NCI-H128 (cell line): ENCODE data around the gene CDH23.

ENCODE experiments used
- DNase-seq: peaks from one replicate; lab custom pipeline; 2025; ENCODE audit not compliant: unreplicated experiment; lab: John Stamatoyannopoulos, UW

Gene CDH23

DNA sequence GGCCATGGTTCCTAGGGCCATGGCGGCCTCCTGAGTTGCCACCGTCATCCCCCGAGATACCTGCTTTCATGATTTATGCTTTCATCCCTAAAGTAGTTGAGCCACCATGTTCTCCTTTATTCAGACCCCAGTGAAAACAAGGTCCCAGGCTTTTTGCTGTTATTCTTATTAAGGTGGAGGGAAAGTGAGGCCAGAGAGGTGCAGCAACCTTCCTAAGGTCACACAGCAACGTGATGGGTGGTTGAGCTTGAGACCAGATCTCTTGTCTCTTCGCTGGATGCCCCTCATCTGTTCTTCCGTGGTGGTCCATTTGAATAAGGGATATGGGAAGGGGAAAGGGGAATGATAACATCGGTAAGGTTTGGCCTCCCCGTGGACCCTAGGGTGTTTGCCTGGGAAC, 180.6 kb downstream of the CDH23 start:
- no peak for DNase-seq

DNA sequence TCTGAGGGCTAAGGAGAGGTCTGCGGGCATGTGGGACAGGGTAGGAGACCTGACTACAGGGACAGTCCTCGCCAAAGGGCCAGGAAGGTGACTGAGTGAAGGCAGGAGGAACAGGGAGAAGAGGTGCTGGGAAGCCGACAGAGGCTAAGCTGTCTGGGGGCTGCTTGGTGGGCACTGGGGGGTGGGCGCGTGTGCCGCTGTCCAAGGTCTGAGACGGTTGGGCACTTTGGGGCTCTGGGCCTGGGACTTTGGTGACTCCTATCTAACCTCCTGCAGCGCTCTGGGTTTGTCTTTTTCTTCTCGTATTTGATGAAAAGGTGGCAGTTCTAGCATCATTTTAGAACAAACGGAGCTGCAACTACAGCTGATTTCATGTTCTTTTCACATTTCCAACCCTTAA, 181.3 kb downstream of the CDH23 start:
- DNase-seq = no peak

DNA sequence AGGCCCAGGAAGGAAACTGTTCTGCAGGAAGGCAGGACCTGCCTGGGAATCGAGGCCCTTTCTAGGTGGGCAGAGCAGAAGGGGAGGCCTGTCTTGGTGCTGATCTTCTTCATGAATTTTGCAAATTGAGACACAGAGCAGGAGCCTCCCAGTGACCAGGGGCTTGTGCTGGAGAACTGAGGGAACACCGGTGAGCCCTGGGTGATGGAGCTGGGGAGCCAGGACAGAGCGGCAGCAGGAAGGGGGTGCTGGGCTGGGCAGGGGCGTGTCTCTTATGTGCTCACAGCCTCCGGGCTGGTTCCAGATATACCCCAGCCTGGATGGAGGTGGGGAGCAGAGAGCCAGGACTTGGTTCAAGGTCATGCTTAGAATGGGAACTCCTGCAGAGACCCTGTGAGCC, 182.9 kb downstream of the CDH23 start:
- no peak for DNase-seq

DNA sequence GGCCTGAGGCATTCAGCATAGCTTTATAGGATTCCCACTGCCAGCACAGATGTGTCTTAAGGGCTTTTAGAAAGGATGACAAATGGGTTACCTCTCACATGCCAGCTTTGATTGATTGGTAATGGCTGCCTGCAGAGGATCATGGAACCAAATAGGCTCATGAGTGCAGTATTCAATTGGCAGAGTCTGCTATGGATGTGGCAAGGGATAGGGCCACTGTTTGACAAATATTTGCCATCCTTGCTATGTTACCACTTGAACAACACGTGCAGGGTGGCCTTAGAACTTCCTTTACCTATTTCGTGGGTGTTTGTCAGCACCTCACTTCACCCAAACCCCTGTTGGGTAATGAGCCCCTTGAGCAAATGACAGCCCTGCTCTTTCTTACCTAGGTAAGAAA, 183.7 kb downstream of the CDH23 start:
- DNase-seq = no peak

DNA sequence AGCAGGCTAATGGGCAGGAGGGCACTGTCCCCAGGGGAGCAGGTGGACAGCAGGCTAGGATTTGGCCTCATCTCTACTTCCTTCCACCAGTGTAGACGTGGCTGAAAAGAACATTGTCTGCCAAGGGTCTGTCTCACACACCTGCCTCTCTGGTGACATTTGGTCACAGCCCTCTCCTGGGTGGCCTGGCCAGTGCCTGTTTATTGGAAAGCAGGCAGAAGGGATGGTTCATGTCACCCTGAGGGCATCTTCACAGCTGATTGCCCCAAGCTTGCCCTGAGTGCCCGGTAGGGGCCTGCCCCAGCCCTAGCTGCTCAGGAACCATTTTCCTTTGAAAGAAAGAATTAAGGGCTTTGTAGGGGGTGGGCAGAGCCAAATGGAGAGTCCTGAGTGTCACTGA, 184.2 kb downstream of the CDH23 start:
- no peak for DNase-seq

DNA sequence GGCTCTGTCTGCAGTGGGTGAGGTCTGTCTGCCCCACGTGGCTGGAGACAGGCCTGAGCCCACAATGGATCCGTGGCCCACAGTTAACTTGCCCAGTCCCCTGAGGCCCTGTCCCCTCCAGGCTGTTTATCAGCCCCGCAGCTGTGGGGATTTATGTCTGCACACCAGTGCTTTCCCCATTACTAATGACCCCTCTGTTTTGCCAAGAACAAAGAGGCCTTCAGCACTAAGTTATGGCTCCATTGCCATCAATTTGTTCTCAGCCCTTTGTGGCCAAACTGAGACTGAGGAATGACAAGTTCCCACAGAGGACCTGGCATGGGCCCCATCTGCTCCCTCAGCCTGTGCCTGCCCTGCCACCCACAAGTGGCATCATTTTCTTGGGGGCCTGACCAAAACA, 184.7 kb downstream of the CDH23 start:
- DNase-seq = no peak

DNA sequence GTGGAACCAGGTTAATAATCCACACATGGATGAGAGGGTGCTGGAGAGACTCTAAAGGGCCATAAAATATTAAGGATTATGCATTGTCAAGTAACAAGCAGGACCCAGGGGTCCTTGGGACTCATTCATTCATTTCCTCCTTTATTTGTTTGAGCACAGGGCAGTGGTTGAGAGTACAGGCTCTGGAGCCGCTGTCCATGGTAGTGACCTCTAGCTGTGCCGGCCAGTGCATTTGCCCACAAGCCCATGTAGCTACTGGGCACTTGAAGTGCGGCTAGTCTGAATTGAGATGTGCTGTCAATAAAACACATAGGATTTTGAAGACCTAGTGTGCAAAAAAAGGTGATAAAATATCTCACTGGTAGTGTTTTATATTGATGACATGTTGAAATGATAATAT, 185.3 kb downstream of the CDH23 start:
- DNase-seq = no peak

DNA sequence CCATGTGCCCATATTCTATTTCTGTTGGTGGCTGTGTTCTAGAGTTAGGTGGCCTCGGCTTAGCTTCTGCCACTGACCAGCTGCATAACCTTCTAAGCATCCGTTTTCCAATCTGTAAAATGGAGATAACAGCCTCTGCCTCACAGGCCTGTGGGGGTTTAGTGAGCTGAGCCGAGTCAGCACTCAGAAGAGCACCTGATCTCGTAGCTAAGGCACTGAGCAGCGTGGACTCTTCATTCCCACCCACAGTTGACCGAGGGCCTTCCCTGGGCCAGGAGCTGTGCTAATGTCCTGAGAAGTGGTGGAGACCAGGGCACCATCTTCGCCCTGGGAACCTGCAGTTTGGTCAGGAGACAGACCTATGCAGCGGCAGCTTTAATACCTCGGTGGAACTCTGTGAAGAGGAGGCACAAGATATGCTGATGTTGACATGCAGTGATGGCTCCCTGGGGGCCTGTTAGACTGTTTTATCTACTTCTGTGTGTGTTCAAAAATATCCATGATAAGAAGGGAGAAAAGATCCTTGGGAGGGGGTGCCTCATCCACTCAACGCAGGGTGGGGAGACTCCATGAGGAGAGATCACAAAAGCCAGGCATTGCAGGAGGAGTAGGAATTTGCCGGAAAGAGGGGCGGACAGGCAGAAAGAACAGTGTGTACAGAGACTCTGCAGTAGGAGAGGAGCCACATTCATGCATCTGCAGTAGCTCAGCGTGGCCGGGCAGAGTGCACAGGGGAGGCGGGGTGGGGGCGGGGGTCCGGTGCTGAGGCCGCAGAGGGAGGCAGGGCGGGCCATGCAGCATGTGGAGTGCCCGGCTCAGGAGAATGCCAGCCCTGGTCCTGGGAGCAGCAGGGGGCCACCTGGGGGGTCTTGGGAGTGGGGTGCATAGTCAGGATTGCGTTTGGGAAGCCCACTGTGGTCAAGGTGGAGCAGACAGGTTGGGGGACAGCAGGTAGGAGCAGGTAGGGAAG, 186.1 kb downstream of the CDH23 start:
- DNase-seq = no peak

DNA sequence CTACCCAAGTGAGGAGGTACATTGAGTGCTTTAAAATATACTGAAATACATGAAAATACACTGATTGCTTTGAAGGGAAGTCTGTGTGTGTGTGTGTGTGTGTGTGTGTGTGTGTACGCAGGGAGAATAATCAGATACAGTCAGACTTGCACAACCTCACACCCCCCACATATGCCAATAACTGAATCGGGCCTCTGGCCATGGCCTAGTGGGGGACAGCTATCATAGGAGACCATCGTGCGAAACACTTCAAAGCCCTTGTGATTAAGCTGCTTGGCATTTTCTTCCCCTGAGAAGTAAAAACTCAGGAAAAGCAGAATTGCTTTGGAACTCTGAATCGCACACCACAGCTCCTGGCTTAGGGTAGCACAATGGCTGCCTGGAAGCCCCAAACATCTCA, 187.7 kb downstream of the CDH23 start:
- DNase-seq = no peak

DNA sequence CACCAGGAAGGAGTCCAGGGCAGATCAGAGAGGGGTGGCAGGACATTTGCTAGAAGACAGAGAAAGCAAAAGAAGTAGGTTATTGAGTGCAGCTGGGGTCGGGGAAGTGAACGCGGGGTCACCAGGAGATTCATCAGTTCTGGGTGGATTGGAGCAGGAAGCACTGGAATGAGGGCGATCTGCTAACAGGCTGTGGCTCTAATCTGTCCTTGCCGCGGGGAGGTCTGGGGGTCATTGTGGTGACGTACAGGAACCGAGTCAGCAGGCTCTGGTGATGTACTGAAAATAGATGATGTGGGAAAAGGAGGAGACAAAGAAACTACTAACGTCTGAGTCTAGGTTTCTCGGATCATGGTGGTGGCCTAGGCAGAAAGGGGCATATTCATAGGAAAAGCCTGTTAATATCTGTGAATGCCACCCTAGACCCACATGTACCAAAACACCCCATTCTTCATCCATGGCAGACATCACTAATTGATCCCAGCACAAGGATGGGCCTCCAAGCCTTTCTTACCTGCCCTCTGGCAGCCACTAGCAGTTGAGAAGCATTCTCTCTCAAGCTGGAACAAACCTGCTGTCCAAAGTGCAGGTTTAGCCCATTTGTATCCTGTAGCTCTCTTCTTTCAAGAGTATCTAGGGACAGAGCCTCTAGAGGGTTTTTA, 188.3 kb downstream of the CDH23 start:
- DNase-seq = no peak

DNA sequence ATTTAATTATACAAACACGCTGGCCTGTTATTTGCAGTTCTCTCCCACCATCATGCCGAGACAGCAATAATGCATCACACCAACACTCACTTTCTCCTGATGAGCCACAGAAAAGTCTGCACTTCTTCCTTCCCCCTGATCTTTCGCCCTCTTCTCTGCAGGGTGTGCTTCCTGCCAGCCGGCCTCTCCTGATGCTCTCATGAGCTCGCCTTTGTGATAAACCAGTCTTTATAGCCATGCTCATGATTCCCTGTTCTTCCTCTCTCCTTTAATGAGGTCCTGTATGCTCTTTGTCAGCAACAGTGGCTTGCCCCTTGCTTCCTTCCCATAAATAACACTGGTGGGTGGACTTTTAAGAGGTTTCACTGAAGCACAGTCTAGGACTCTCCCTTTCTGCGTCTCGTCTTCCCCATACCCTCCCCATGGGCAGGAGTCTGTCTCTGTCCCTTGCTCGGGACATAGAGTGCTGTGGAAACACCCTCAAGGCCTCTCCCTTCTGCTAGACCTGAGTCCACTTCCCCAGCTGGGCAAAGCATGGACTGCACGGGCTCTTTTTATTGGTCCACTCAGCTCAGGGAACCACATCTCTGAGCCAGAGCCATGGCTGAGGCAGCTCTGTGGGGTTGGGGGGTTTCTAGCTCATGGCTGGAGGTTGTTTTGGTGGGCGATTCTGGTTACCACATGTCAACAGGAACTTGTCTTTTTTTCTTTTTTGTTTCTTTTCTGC, 189.0 kb downstream of the CDH23 start:
- no peak for DNase-seq

DNA sequence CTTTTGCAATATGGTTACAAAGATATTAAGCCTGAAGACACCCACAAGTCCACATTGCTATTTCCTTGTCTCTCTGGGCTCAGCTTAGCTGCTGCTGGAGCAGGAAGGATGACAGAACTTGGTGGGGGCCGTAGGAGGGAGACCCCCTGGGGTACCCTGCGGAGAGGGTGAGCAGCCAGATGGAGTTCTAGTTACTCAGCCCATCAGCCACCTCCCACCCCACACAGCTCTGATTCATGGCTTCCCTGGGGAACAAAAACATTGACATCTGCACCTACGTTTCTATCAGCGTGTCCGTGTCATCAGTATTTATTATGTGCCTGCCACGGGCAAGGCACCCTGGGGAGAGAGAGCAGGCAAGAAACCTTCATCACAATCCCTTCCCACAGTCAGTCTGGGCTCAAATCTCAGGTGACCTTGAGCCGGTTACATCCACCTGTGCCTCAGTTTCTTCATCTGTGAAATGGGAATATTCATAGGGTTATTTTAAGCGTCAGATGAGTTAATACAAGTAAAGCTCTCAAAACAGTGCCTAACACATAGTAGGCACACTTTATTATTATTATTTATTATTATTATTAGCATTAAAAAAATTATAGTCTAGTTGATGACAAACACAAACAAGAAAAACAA, 191.3 kb downstream of the CDH23 start:
- no peak for DNase-seq

DNA sequence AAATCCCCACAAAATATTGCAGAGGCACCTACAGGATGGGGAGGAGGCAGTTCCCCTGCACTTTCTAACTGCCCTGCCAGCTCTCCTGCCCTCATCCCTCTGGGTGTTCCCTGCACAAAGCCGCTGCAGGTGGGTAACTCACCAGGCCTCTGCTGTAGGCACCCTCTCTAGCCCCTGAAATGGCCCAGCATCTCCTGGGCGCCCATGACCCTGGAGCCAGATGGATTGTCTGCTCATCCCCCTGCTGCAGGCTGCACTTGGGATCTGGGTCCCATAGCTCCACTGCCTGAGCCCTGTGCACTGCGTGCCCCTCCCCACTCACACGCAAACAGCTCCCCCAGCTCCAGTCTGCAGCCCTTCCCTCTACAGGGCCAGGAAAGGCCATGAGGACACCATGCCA, 192.0 kb downstream of the CDH23 start:
- DNase-seq = no peak

DNA sequence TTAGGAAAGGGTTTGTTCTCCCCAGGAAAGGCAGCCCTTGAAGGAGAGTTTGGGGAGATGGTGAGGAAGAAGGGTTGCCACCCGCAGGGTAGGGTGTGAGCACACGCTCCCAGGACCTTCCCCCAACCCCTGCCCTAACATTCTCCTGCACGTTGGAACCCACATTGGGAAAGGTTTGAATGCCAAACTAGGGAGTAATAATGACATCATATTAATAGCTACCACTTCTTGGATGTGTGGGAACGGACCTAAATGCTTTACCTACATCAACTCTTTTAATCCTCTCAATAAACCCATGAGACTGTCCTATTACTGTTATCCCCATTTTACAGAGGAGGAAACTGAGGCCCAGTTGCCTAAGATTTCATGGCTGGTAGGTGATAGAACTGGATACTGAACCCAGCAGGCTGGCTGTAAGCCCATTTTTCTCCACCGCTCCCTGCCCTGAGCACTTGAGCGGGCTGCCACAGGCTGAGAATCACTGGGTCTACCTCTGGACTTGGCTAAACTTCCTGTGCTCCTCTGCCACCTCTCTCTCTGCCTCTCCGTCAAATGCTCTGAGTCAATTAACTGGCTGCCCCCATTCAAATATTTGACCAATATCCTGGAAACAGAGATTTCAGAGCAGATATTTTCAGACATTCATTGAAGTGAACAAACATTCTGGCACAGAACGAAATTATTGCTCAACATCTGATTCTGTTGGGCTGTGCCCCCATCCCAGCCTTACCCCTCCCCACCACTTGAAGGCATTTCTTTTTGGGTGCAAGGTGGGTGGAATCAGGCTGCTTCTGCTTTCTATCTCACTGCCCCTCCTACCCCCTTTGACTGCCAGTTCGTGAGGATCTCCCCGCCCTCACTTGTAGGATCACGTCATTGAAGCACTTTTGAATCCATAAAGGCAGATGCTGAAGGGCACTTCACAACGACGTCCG, 193.2 kb downstream of the CDH23 start:
- DNase-seq = no peak

DNA sequence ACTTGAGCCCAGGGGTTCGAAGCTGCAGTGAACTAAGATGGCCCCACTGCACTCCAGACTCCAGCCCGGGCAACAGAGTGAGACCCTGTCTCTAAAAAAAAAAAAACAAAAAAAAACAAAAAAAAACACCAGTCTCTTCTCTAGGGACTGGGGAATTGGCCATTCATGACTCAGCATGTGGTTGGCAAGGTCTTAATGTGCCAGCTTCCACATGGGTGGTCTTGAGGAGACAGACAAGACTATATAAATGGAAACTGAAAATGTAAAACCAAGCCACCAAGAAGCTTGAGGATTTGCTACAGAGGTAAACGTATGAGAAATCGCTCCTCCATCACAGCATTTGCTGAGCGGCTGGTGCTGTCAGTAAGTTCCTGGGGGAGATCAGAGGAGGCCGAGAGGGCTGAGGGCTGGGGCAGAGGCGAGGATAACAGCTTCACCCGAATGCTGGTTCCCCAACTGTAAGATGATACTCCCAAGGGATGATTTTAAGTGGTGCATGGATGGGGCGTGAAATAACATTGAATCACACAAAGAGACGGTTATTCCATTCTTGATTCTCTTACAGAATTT, 194.1 kb downstream of the CDH23 start:
- DNase-seq = peak; percentile 10

DNA sequence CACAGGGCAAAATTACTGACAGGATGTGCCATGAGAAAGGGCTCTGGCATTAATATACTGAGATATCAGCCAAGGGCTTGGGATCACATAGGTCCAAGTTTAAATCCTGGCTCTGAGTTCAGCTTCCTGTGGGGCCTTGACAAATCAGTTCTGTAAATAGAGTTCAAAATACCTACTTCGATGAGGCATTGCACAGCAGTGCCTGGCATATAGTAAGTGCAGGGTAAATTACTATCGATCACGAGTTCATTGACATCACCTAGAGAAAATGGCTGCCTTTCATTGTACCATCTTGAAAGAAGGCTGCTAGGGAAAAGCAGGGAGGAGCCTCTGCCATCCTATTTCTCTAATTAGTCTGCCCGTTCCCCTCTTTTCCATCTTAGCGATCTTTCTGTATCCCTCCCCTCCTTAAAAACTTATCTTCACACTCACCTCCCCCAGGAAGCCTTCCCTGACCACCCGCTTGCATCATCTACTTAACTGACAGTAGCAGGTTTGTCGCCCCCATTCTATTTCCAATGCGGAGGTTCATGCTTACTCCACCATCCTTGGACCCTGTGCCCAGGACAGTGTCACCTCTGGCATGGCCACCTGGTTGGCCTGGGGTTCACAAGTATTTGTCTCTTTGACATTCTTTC, 198.3 kb downstream of the CDH23 start:
- DNase-seq = no peak

DNA sequence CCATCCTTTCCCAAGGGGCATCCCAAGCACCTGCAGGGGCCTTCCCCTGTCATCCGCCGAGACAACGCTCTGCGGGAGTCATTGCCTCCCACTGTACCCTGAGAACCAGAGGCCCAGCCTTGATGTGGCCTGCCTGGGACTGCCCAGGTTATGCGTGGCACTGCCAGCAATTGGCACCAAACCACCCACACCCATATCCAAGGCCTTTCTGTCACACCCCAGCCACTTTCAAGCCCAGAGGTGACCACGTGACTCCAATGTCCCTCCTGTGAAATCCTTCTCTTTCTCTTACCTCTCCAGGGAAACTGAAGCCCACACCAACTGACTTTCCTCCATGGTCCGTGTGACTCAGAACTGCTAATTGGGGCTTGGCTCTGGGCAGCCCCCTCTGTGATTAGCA, 198.9 kb downstream of the CDH23 start:
- DNase-seq = no peak

DNA sequence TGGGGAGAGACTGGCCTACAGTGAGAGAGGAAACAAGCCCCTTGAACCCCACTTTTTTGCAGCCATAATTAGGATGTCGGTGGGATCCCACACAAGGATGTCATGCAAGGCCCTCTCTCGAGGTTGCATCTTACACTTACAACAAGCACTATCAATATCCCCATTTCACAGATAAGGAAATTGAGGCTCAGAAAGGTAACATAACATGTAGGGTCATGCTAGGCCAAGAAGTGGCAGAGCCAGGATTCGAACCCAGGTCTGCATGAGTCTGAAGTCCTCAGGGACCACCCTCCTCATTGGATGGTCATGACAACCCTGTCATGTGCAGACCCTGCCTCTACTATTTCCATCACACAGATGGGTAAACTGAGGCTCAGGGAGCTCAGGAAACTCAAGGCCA, 199.4 kb downstream of the CDH23 start:
- no peak for DNase-seq

DNA sequence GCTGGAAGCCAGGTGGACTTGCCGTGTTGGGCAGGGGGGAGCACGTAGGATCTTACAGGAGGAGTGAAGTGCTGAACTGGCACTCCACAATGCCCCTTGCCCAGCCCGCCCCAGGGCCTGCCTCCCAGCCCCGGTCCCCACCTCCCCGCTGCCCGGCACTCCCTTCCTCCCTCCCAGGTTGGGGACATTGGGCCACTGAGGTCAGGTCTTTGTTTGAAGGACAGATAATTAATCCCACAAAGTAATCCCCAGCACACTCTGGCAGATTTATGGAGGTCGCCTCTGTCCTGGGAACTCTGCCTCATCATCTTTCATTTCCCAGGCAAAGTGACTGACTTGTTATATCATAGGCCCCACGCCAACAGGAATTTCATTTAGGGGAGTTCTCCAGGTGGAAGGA, 200.0 kb downstream of the CDH23 start:
- no peak for DNase-seq
